ENCODE results near the gene ARSB.

GRCh38 chr5:78787783-78788182 is 197.3 kb downstream of the ARSB start:
- no peak for TF ChIP-seq CTCF (IDR thresholded peaks at IDR 0.05; ENCODE audit: insufficient read depth, low read depth, low read length)
- TF ChIP-seq EZH2 (IDR thresholded peaks at IDR 0.05; ENCODE audit: insufficient read depth, low read length): no peak

Data from astrocyte (in vitro differentiated cells and primary cell).